AG04450 (cell line): ENCODE measurements around the gene F13A1. TPM values are rescaled to one million over a fixed set of nuclear protein-coding genes. Genes with fewer than 3 reads are reported as not detected.

Experiments used
- CTCF ChIA-PET: fragments of 300-600, 350-600 bp; formaldehyde crosslinking; extraction: SDS; loops from one replicate; lab custom pipeline; 2022; ENCODE audit warnings: antibody characterized with exemption, inconsistent platforms; lab: Charles Lee
- POLR2A ChIA-PET: fragments of 350-600 bp; formaldehyde crosslinking; extraction: SDS; loops from one replicate; lab custom pipeline; 2021; ENCODE audit warnings: antibody characterized with exemption, inconsistent platforms; lab: Yijun Ruan, JAX
- DNase-seq: peaks from one replicate; pipeline ENCODE4 v3.0.0-alpha.2; 2011; ENCODE audit warnings: low read depth, low spot score
- H3K27ac ChIP-seq: one replicate; pipeline ENCODE4 v1.5.1; 2012; ENCODE audit warnings: low read depth, low read length, control low read depth
- H3K27me3 ChIP-seq: one replicate; pipeline ENCODE4 v1.6.0; 2012; ENCODE audit warnings: low read length; ENCODE audit not compliant: control insufficient read depth, insufficient read depth
- H3K4me3 ChIP-seq: 2 replicates; pipeline ENCODE4 v1.5.1; 2011; ENCODE audit warnings: mild to moderate bottlenecking, low read depth, low read length, control low read depth
- H3K9me3 ChIP-seq: 2 replicates; pipeline ENCODE4 v1.5.1; 2012; ENCODE audit warnings: low read length; ENCODE audit not compliant: control insufficient read depth, insufficient read depth
- polyA plus RNA-seq: library from polyadenylated mRNA; depleted of rRNA; stranded (reverse); fragments of >200 nt; gene quantifications from 2 replicates; pipeline ENCODE4 v1.2.3, GENCODE V29; 2011
- TF ChIP-seq, protein P1 (sequence below): IDR thresholded peaks from 2 replicates; pipeline ENCODE4 v1.5.1; 2011; ENCODE audit warnings: low read depth, low read length, control low read depth, inconsistent platforms

F13A1 gene
- polyA plus RNA-seq, 1 experiment = not detected

DNA sequence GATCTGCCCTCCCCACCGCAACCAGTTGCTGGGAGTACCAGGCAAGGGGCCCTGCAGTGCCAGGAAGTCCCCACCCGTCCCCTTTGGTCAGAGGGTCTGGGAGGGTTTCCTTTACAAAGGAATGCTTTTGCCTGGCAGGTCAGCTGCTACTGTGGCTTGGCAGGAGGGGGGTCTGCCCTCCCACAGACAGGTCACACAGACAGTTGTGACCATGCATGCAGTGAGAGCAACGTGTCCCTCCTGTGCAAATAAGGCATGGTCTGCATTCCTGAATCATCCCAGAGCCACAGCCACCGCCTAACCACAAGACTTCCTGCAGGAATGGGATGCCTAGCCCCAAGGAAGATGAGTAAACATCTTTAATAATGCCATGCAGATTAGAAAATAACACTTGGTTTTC is 439 bp upstream of the F13A1 start:
- POLR2A ChIA-PET = no interaction called here
- no peak for DNase-seq
- TF ChIP-seq, protein P1, sequence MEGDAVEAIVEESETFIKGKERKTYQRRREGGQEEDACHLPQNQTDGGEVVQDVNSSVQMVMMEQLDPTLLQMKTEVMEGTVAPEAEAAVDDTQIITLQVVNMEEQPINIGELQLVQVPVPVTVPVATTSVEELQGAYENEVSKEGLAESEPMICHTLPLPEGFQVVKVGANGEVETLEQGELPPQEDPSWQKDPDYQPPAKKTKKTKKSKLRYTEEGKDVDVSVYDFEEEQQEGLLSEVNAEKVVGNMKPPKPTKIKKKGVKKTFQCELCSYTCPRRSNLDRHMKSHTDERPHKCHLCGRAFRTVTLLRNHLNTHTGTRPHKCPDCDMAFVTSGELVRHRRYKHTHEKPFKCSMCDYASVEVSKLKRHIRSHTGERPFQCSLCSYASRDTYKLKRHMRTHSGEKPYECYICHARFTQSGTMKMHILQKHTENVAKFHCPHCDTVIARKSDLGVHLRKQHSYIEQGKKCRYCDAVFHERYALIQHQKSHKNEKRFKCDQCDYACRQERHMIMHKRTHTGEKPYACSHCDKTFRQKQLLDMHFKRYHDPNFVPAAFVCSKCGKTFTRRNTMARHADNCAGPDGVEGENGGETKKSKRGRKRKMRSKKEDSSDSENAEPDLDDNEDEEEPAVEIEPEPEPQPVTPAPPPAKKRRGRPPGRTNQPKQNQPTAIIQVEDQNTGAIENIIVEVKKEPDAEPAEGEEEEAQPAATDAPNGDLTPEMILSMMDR = no peak
- no peak overlapping the region for H3K27ac ChIP-seq
- H3K27me3 ChIP-seq = no peaks in the 10 kb centered on the region
- no peak overlapping the region for H3K4me3 ChIP-seq
- H3K9me3 ChIP-seq = peaks cover 51% of the 10 kb centered on the region
- CTCF ChIA-PET = no interaction called here

- ChIA-PET POLR2A (no interaction called here), CTCF (no interaction called here)
- DNase-seq = no peak
- TF ChIP-seq, protein P1 = no peak
- Histone ChIP-seq H3K27ac (no peak overlapping the region), H3K4me3 (no peak overlapping the region), H3K9me3 (peaks cover 27% of the 10 kb centered on the region), H3K27me3 (no peaks in the 10 kb centered on the region)
Observed at GRCh38 chr6:6317825-6318733, 2.4 kb downstream of the F13A1 start.

- H3K27ac ChIP-seq = no peak overlapping the region
- H3K27me3 ChIP-seq = no peaks in the 10 kb centered on the region
- H3K9me3 ChIP-seq = peaks cover 23% of the 10 kb centered on the region
- ChIA-PET POLR2A (no interaction called here), CTCF (no interaction called here)
- TF ChIP-seq, protein P1 = no peak
- no peak for DNase-seq
- H3K4me3 ChIP-seq = no peak overlapping the region
Observed at GRCh38 chr6:6317386-6317785, 3.1 kb downstream of the F13A1 start.

- ChIA-PET POLR2A (no interaction called here), CTCF (interaction anchor here (0.6 kb wide), 1 partner anchor 194 kb away, joined by 4 read pairs; no protein-coding TSS in a partner anchor)
- DNase-seq = no peak
- Histone ChIP-seq H3K4me3 (no peak overlapping the region), H3K27me3 (no peaks in the 10 kb centered on the region), H3K9me3 (peaks cover 20% of the 10 kb centered on the region), H3K27ac (no peak overlapping the region)
- TF ChIP-seq, protein P1 = peak; percentile 56
Observed at GRCh38 chr6:6315660-6316059, 4.8 kb downstream of the F13A1 start.

DNA sequence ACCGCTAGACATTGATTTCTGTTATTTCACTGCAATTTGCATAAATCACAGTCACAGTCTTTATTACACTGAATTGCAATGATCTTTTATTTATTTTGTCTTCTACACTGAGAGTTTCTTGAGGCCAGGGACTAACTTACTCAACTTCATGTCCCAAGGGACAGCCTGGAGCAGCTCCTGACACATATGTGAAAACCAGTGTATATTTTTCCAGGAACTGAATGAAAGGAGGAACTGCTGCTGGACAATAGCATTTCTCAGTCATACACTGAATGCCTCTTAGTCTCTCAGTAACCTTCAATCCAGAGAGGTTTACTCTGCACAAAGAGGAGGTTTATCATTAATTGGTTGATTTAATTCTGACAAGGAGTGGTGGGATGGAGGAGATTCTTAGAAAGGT is 5.9 kb downstream of the F13A1 start:
- ChIA-PET CTCF (no interaction called here), POLR2A (no interaction called here)
- DNase-seq = no peak
- Histone ChIP-seq H3K27ac (no peak overlapping the region), H3K4me3 (no peak overlapping the region), H3K27me3 (no peaks in the 10 kb centered on the region), H3K9me3 (peaks cover 13% of the 10 kb centered on the region)
- TF ChIP-seq, protein P1 = no peak
